Measurements from ENCODE around the gene C19orf33. TPM values are rescaled to one million over a fixed set of nuclear protein-coding genes. Genes with fewer than 3 reads are reported as not detected.

The C19orf33 gene
- total RNA-seq, 2 donors from 2014 or later = 2.9 to 13.2 TPM

DNA sequence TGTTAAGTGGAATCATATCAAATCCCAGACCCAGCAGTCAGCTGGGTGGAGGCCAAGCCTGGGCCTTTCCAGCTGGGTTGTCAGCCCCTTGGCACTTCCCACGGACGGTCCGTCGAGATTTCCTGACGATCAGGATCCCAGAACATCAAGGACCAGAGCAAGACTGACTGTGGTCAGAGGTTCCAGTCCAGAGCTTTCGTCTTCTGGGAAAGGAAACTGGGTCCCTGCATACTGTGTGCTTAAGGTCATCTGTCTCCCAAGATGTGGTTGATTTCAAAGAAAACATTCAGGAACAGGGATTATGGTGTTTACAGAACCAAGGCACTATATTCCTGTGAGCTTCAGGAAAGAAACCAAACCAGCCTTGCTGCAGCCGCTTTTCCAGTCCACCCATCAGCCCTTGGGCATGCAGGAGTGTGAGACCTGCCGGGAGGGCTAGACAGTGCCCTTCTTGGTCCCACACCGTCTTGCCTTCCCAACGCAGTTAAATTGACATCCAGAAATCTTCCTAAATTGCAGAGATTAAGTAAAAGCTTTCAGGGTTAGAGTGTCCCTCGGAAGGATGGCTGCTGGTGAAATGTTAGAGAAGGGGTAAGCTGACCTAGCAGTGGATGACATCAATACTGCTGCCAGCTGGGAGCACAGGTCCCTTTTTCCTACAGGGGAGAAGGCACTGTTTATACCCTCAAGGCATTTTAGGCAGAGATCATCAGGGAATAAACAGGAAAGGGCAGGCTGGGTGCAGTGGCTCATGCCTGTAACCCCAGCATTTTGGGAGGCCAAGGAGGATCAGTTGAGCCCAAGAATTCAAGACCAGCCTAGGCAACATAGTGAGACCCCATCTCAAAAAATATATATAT lies 5.0 kb upstream of the C19orf33 start:
- Histone ChIP-seq H3K9ac (ENCODE audit: extremely low read depth, low read length, poor library complexity, severe bottlenecking) (no peak overlapping the region), H3K27ac (ENCODE audit: low read depth, low read length) (no peak overlapping the region), H3K27me3 (ENCODE audit: control insufficient read depth, insufficient read depth, low read length, poor library complexity, severe bottlenecking) (no peaks in the 10 kb centered on the region), H3K4me3 (ENCODE audit: low read length) (no peak overlapping the region), H3K9me3 (ENCODE audit: control insufficient read depth, low read length) (no peaks in the 10 kb centered on the region), H3K36me3 (ENCODE audit: control insufficient read depth, insufficient read depth, low read length) (peaks cover 4% of the 10 kb centered on the region), H3K4me1 (ENCODE audit: control insufficient read depth, insufficient read depth, low read length) (no peaks in the 10 kb centered on the region)
- H3K27me3 Mint-ChIP-seq (ENCODE audit: insufficient read depth) = peaks cover 14% of the 10 kb centered on the region
- no peak overlapping the region for H3K27ac Mint-ChIP-seq
- WGBS, 2 experiments (ENCODE audit: insufficient coverage in 1 of 2, insufficient read length in 1 of 2) = 89 to 96% methylated on average over 11 of the region's 11 CpGs
- no peak overlapping the region for H3K4me3 Mint-ChIP-seq
- no peak for DNase-seq
- TF ChIP-seq, protein P1, sequence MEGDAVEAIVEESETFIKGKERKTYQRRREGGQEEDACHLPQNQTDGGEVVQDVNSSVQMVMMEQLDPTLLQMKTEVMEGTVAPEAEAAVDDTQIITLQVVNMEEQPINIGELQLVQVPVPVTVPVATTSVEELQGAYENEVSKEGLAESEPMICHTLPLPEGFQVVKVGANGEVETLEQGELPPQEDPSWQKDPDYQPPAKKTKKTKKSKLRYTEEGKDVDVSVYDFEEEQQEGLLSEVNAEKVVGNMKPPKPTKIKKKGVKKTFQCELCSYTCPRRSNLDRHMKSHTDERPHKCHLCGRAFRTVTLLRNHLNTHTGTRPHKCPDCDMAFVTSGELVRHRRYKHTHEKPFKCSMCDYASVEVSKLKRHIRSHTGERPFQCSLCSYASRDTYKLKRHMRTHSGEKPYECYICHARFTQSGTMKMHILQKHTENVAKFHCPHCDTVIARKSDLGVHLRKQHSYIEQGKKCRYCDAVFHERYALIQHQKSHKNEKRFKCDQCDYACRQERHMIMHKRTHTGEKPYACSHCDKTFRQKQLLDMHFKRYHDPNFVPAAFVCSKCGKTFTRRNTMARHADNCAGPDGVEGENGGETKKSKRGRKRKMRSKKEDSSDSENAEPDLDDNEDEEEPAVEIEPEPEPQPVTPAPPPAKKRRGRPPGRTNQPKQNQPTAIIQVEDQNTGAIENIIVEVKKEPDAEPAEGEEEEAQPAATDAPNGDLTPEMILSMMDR (conservative IDR thresholded peaks at IDR 0.05) = no peak
- H3K4me1 Mint-ChIP-seq = peaks cover 3% of the 10 kb centered on the region
- H3K9me3 Mint-ChIP-seq = peaks cover 5% of the 10 kb centered on the region
- H3K36me3 Mint-ChIP-seq (ENCODE audit: low read depth) = peaks cover 8% of the 10 kb centered on the region

DNA sequence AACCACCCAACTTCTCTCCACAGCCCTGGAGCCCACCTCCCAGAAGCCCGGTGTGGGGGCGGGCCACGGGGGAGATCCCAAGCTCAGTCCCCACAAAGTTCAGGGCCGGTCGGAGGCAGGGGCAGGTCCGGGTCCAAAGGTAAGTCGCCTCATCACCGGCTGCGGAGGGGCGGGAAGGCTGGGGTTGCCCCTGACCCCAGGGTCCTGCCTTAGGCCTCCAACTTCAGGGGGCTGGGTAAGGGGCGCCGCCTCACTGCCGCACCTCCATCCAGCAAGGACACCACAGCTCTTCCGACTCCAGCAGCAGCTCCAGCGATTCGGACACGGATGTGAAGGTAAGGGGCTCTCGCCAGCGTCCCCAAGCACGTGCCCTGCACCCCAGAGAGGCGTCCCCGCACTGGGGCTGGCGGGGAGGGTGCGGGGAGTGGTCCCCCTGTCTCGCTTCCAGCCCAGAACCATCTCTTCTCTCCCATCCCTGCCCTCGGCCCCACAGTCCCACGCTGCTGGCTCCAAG lies 358 bp downstream of the C19orf33 start:
- H3K9ac ChIP-seq (ENCODE audit: extremely low read depth, low read length, poor library complexity, severe bottlenecking) = no peak overlapping the region
- peak overlapping the region; percentile 51 for H3K4me3 Mint-ChIP-seq
- H3K36me3 ChIP-seq (ENCODE audit: control insufficient read depth, insufficient read depth, low read length) = no peaks in the 10 kb centered on the region
- no peaks in the 10 kb centered on the region for H3K4me1 ChIP-seq (ENCODE audit: control insufficient read depth, insufficient read depth, low read length)
- TF ChIP-seq, protein P1 (conservative IDR thresholded peaks at IDR 0.05) = no peak
- WGBS, 2 experiments (ENCODE audit: insufficient coverage in 1 of 2, insufficient read length in 1 of 2) = 84 to 94% methylated on average over 12 to 26 of the region's 27 CpGs
- no peaks in the 10 kb centered on the region for H3K27me3 ChIP-seq (ENCODE audit: control insufficient read depth, insufficient read depth, low read length, poor library complexity, severe bottlenecking)
- H3K27ac ChIP-seq (ENCODE audit: low read depth, low read length) = peak overlapping the region; percentile 32
- peak; percentile 74 for DNase-seq
- H3K4me3 ChIP-seq (ENCODE audit: low read length) = no peak overlapping the region
- H3K4me1 Mint-ChIP-seq = peaks cover 3% of the 10 kb centered on the region
- H3K36me3 Mint-ChIP-seq (ENCODE audit: low read depth) = peaks cover 5% of the 10 kb centered on the region
- H3K9me3 Mint-ChIP-seq = no peaks in the 10 kb centered on the region
- peaks cover 16% of the 10 kb centered on the region for H3K27me3 Mint-ChIP-seq (ENCODE audit: insufficient read depth)
- peak overlapping the region; percentile 44 for H3K27ac Mint-ChIP-seq
- no peaks in the 10 kb centered on the region for H3K9me3 ChIP-seq (ENCODE audit: control insufficient read depth, low read length)

DNA sequence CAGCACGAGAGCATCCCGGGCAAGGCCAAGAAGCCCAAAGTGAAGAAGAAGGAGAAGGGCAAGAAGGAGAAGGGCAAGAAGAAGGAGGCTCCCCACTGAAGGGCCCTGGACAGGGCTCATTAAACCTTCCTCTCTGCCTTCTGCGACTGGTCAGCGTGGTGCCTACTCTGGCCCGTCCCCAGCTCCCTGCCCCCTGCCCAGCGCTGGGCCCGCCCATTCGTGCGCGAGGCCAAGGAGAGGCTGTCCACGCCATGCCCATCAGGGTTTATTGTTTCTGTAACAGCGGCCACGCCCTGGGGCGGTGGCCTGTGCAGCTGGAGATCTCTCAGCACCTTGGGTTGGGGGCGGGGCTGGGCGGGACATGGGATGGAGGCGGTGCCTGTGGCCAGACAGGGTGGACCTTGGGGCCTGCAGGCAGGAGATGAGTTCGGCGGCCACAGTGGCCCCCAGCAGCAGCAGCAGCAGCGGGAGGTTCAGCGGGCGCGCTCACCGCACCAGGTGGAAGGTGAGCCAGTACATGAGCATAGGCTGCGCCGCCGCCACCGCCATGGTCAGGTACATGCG lies 897 bp downstream of the C19orf33 start:
- H3K27me3 Mint-ChIP-seq (ENCODE audit: insufficient read depth) = peaks cover 16% of the 10 kb centered on the region
- Histone ChIP-seq H3K4me1 (ENCODE audit: control insufficient read depth, insufficient read depth, low read length) (no peaks in the 10 kb centered on the region), H3K27me3 (ENCODE audit: control insufficient read depth, insufficient read depth, low read length, poor library complexity, severe bottlenecking) (no peaks in the 10 kb centered on the region), H3K36me3 (ENCODE audit: control insufficient read depth, insufficient read depth, low read length) (no peaks in the 10 kb centered on the region), H3K4me3 (ENCODE audit: low read length) (no peak overlapping the region), H3K9me3 (ENCODE audit: control insufficient read depth, low read length) (no peaks in the 10 kb centered on the region), H3K9ac (ENCODE audit: extremely low read depth, low read length, poor library complexity, severe bottlenecking) (no peak overlapping the region), H3K27ac (ENCODE audit: low read depth, low read length) (peak overlapping the region; percentile 32)
- peak overlapping the region; percentile 51 for H3K4me3 Mint-ChIP-seq
- peak; percentile 98 for DNase-seq
- TF ChIP-seq, protein P1 (conservative IDR thresholded peaks at IDR 0.05) = no peak
- peaks cover 3% of the 10 kb centered on the region for H3K4me1 Mint-ChIP-seq
- peak overlapping the region; percentile 44 for H3K27ac Mint-ChIP-seq
- H3K9me3 Mint-ChIP-seq = no peaks in the 10 kb centered on the region
- H3K36me3 Mint-ChIP-seq (ENCODE audit: low read depth) = peaks cover 5% of the 10 kb centered on the region
- 47 to 66% methylated on average over 12 to 29 of the region's 29 CpGs for WGBS, 2 experiments (ENCODE audit: insufficient coverage in 1 of 2, insufficient read length in 1 of 2)
